ENCODE data around the gene MMP12. TPM values are rescaled to one million over a fixed set of nuclear protein-coding genes. Genes with fewer than 3 reads are reported as not detected.

Gene MMP12
- total and polyA plus RNA-seq, 4 donors, result not detected

- TF ChIP-seq YY1 (IDR thresholded peaks at IDR 0.05) (no peak), JUND (IDR thresholded peaks at IDR 0.05) (no peak), ATF3 (IDR thresholded peaks at IDR 0.05) (no peak), EGR1 (IDR thresholded peaks at IDR 0.05; ENCODE audit: low read depth in 2 of 2) (no peak), SP1 (IDR thresholded peaks at IDR 0.05) (no peak), HNF4A (conservative IDR thresholded peaks at IDR 0.05) (no peak)
- TF ChIP-seq, protein P1, sequence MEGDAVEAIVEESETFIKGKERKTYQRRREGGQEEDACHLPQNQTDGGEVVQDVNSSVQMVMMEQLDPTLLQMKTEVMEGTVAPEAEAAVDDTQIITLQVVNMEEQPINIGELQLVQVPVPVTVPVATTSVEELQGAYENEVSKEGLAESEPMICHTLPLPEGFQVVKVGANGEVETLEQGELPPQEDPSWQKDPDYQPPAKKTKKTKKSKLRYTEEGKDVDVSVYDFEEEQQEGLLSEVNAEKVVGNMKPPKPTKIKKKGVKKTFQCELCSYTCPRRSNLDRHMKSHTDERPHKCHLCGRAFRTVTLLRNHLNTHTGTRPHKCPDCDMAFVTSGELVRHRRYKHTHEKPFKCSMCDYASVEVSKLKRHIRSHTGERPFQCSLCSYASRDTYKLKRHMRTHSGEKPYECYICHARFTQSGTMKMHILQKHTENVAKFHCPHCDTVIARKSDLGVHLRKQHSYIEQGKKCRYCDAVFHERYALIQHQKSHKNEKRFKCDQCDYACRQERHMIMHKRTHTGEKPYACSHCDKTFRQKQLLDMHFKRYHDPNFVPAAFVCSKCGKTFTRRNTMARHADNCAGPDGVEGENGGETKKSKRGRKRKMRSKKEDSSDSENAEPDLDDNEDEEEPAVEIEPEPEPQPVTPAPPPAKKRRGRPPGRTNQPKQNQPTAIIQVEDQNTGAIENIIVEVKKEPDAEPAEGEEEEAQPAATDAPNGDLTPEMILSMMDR (IDR thresholded peaks at IDR 0.05; ENCODE audit: low read depth, low read length, missing input control), result no peak
Measured at GRCh38 chr11:102846292-102846691, 28.5 kb downstream of the MMP12 start (continued).

DNA sequence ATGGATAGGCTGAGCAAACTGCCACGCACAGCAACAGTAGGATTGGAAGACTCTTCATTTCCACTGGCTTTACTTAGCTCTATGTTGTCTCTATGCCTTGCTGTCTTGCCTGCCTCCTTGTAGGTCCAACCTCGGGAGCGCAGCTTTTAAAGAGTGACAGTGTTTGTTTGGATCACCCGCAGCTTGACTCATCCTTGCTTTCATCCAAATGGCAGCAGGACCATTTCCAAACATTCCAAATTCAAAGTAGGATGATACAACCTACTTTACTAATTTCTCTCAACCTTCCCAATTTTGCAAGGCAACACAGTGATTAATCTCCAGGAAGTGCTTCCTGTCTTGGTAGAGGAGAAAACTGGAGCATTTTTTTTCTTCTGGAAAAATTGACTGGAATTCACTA lies 31.3 kb downstream of the MMP12 start, which contains the start of gene MMP3:
Gene MMP3, minus strand, starts transcription at position 121 of the 400 bp plus-strand sequence. Its CDS starts 63 bp downstream, at position 58.
- H3K27me3 ChIP-seq (ENCODE audit: control insufficient read depth in 4 of 4, insufficient read depth in 4 of 4, low read length in 3 of 4), result peaks cover 0 to 2% (median 0%) of the 10 kb centered on the region in 4 donors
- no peak within 1 kb of the TSS for H3K9ac ChIP-seq (ENCODE audit: low read depth in 1 of 2, low read length in 2 of 2)
- no peak within 1 kb of the TSS for H3K27ac ChIP-seq (ENCODE audit: low read depth in 1 of 2, low read length in 2 of 2)
- 78% methylated on average over 4 of the region's 4 CpGs for WGBS
- H3K9me3 ChIP-seq (ENCODE audit: control insufficient read depth in 4 of 4, low read length in 3 of 4), result no peaks in the 10 kb centered on the region
- no peaks in the 10 kb centered on the region for H3K4me1 ChIP-seq (ENCODE audit: control insufficient read depth in 4 of 4, insufficient read depth in 4 of 4, low read length in 3 of 4)
- no peak within 1 kb of the TSS for H3K4me3 ChIP-seq (ENCODE audit: low read depth in 1 of 3, low read length in 3 of 3)
- H3K36me3 ChIP-seq (ENCODE audit: control insufficient read depth in 4 of 4, insufficient read depth in 3 of 4, low read depth in 1 of 4, low read length in 3 of 4), result no peaks in the 10 kb centered on the region
- no peak for DNase-seq (ENCODE audit: low spot score)
- TF ChIP-seq YY1 (IDR thresholded peaks at IDR 0.05) (no peak), JUND (IDR thresholded peaks at IDR 0.05) (no peak), TAF1 (conservative IDR thresholded peaks at IDR 0.05) (no peak), EGR1 (IDR thresholded peaks at IDR 0.05; ENCODE audit: low read depth in 2 of 2) (no peak), FOXA2 (IDR thresholded peaks at IDR 0.05) (no peak), RAD21 (IDR thresholded peaks at IDR 0.05) (no peak), NR2F2 (IDR thresholded peaks at IDR 0.05) (no peak), ATF3 (IDR thresholded peaks at IDR 0.05) (no peak)
- TF ChIP-seq, protein P2, sequence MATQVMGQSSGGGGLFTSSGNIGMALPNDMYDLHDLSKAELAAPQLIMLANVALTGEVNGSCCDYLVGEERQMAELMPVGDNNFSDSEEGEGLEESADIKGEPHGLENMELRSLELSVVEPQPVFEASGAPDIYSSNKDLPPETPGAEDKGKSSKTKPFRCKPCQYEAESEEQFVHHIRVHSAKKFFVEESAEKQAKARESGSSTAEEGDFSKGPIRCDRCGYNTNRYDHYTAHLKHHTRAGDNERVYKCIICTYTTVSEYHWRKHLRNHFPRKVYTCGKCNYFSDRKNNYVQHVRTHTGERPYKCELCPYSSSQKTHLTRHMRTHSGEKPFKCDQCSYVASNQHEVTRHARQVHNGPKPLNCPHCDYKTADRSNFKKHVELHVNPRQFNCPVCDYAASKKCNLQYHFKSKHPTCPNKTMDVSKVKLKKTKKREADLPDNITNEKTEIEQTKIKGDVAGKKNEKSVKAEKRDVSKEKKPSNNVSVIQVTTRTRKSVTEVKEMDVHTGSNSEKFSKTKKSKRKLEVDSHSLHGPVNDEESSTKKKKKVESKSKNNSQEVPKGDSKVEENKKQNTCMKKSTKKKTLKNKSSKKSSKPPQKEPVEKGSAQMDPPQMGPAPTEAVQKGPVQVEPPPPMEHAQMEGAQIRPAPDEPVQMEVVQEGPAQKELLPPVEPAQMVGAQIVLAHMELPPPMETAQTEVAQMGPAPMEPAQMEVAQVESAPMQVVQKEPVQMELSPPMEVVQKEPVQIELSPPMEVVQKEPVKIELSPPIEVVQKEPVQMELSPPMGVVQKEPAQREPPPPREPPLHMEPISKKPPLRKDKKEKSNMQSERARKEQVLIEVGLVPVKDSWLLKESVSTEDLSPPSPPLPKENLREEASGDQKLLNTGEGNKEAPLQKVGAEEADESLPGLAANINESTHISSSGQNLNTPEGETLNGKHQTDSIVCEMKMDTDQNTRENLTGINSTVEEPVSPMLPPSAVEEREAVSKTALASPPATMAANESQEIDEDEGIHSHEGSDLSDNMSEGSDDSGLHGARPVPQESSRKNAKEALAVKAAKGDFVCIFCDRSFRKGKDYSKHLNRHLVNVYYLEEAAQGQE (IDR thresholded peaks at IDR 0.05), result no peak
- TF ChIP-seq, protein P1 (IDR thresholded peaks at IDR 0.05; ENCODE audit: low read depth, low read length, missing input control), result no peak
